ENCODE data around the gene CHRM3. TPM values are rescaled to one million over a fixed set of nuclear protein-coding genes. Genes with fewer than 3 reads are reported as not detected.
A peak's percentile ranks its signal among the peaks of the same experiment; 100 is the strongest.

The CHRM3 gene
- total and polyA plus RNA-seq, 7 donors: 0.60 to 111 (median 43.9) TPM

- H3K9me3 ChIP-seq: no peaks in the 10 kb centered on the region
- DNase-seq: no peak
- intact Hi-C loops (cut with DNase I): no loop called here
- H3K36me3 ChIP-seq: peaks cover 0 to 4% (median 0%) of the 10 kb centered on the region in 4 donors
- TF ChIP-seq POLR2AphosphoS5 (IDR thresholded peaks at IDR 0.05) (no peak), EP300 (IDR thresholded peaks at IDR 0.05) (no peak)
- H3K4me1 ChIP-seq: peaks cover 0 to 39% (median 30%) of the 10 kb centered on the region in 4 donors
- no peaks in the 10 kb centered on the region for H3K27me3 ChIP-seq
- H3K27ac ChIP-seq: no peak overlapping the region
- H3K4me3 ChIP-seq: no peak overlapping the region
- WGBS, 2 donors: 48 to 65% methylated on average over 3 of the region's 3 CpGs
These were observed 41.3 kb downstream of the CHRM3 start for GRCh38 chr1:239427712-239428111.

- Histone ChIP-seq H3K4me1 (peaks cover 0 to 39% (median 32%) of the 10 kb centered on the region in 4 donors), H3K4me3 (no peak overlapping the region), H3K27ac (no peak overlapping the region), H3K27me3 (no peaks in the 10 kb centered on the region), H3K36me3 (peaks cover 0 to 4% (median 0%) of the 10 kb centered on the region in 4 donors), H3K9me3 (no peaks in the 10 kb centered on the region)
- intact Hi-C loops (cut with DNase I): no loop called here
- no peak for TF ChIP-seq POLR2A (IDR thresholded peaks at IDR 0.05)
- TF ChIP-seq POLR2AphosphoS5 (IDR thresholded peaks at IDR 0.05): no peak
- no peak for TF ChIP-seq EP300 (IDR thresholded peaks at IDR 0.05)
- TF ChIP-seq CTCF (IDR thresholded peaks at IDR 0.05): no peak
- DNase-seq: no peak
- 82 to 92% methylated on average over 4 of the region's 4 CpGs for WGBS, 2 donors
These were observed 41.8 kb downstream of the CHRM3 start for GRCh38 chr1:239428120-239428710.

- DNase-seq: no peak
- Histone ChIP-seq H3K4me1 (peaks cover 0 to 40% (median 38%) of the 10 kb centered on the region in 4 donors), H3K27ac (no peak overlapping the region), H3K4me3 (no peak overlapping the region), H3K9me3 (no peaks in the 10 kb centered on the region), H3K36me3 (peaks cover 0 to 4% (median 0%) of the 10 kb centered on the region in 4 donors), H3K27me3 (no peaks in the 10 kb centered on the region)
- intact Hi-C loops (cut with DNase I): no loop called here
- WGBS, 2 donors: 40 to 71% methylated on average over 3 of the region's 3 CpGs
- no peak for TF ChIP-seq POLR2A (IDR thresholded peaks at IDR 0.05)
- TF ChIP-seq CTCF (IDR thresholded peaks at IDR 0.05): no peak
- TF ChIP-seq POLR2AphosphoS5 (IDR thresholded peaks at IDR 0.05): no peak
- no peak for TF ChIP-seq EP300 (IDR thresholded peaks at IDR 0.05)
These were observed 42.8 kb downstream of the CHRM3 start for GRCh38 chr1:239429163-239429562.

- intact Hi-C loops (cut with DNase I): no loop called here
- H3K27ac ChIP-seq: no peak overlapping the region
- no peaks in the 10 kb centered on the region for H3K27me3 ChIP-seq
- no peaks in the 10 kb centered on the region for H3K9me3 ChIP-seq
- H3K4me1 ChIP-seq: peaks cover 0 to 42% (median 38%) of the 10 kb centered on the region in 4 donors
- H3K4me3 ChIP-seq: no peak overlapping the region
- TF ChIP-seq POLR2A (IDR thresholded peaks at IDR 0.05) (no peak), POLR2AphosphoS5 (IDR thresholded peaks at IDR 0.05) (no peak), CTCF (IDR thresholded peaks at IDR 0.05) (no peak), EP300 (IDR thresholded peaks at IDR 0.05) (no peak)
- H3K36me3 ChIP-seq: peaks cover 0 to under 1% (median 0%) of the 10 kb centered on the region in 4 donors
- WGBS, 2 donors: 90 to 93% methylated on average over 1 of the region's 1 CpG
- DNase-seq: no peak
These were observed 45.9 kb downstream of the CHRM3 start for GRCh38 chr1:239432255-239432654.

GRCh38 chr1:239434181-239434580 is 47.8 kb downstream of the CHRM3 start:
- Histone ChIP-seq H3K4me3 (no peak overlapping the region), H3K9me3 (no peaks in the 10 kb centered on the region), H3K27ac (peak overlapping the region in 3 of 4 donors; percentile 43 to 67 (median 66)), H3K36me3 (no peaks in the 10 kb centered on the region), H3K27me3 (no peaks in the 10 kb centered on the region), H3K4me1 (peaks cover 0 to 44% (median 38%) of the 10 kb centered on the region in 4 donors)
- no peak for DNase-seq
- WGBS, 2 donors: 93% methylated on average over 5 of the region's 5 CpGs
- intact Hi-C loops (cut with DNase I): no loop called here
- TF ChIP-seq CTCF (IDR thresholded peaks at IDR 0.05) (no peak), EP300 (IDR thresholded peaks at IDR 0.05) (no peak), POLR2AphosphoS5 (IDR thresholded peaks at IDR 0.05) (no peak), POLR2A (IDR thresholded peaks at IDR 0.05) (no peak)
